OCI-LY7 (cell line): ENCODE measurements around the gene MLN. TPM values are rescaled to one million over a fixed set of nuclear protein-coding genes. Genes with fewer than 3 reads are reported as not detected.

ENCODE experiments used
- BruUV-seq: library from RNA; stranded (reverse); fragments of 400-500 nt; replicated peaks from 2 replicates; lab custom pipeline; 2021; lab: Mats Ljungman, UMichigan
- CTCF ChIA-PET: fragments of 300-600 bp; sonication (Branson Sonifier 250); formaldehyde crosslinking; loops from one replicate; lab custom pipeline; 2022; ENCODE audit warnings: antibody characterized with exemption; ENCODE audit not compliant: unreplicated experiment; lab: Charles Lee
- POLR2A ChIA-PET: fragments of 300-600 bp; sonication (Branson Sonifier 250); formaldehyde crosslinking; loops from one replicate; lab custom pipeline; 2022; ENCODE audit warnings: antibody characterized with exemption; lab: Charles Lee
- DNase-seq: peaks from one replicate; pipeline ENCODE4 v3.0.0-alpha.2; 2015; ENCODE audit warnings: low spot score
- H2AFZ ChIP-seq: fragments of 200-600 bp; sonication (generic), shearing (Covaris generic); 2 replicates; pipeline ENCODE4 v1.6.1; 2014; ENCODE audit warnings: mild to moderate bottlenecking, antibody characterized with exemption, low read length, moderate library complexity
- H3K27ac ChIP-seq: fragments of 200-600 bp; sonication (generic); 2 replicates; pipeline ENCODE4 v1.5.1; 2014; ENCODE audit warnings: mixed run types, low read depth, mild to moderate bottlenecking, moderate library complexity, low read length, inconsistent platforms; ENCODE audit not compliant: poor library complexity, severe bottlenecking
- H3K36me3 ChIP-seq: fragments of 200-600 bp; sonication (generic); 2 replicates; pipeline ENCODE4 v1.6.1; 2014; ENCODE audit warnings: mild to moderate bottlenecking, antibody characterized with exemption, low read length, moderate library complexity, mixed read lengths; ENCODE audit not compliant: insufficient read depth
- H3K4me1 ChIP-seq: fragments of 200-600 bp; sonication (generic); 2 replicates; pipeline ENCODE4 v1.5.1; 2014; ENCODE audit warnings: mild to moderate bottlenecking, low read length; ENCODE audit not compliant: insufficient read depth, poor library complexity, severe bottlenecking
- H3K4me2 ChIP-seq: fragments of 200-600 bp; sonication (generic); 2 replicates; pipeline ENCODE4 v1.6.1; 2014; ENCODE audit warnings: mild to moderate bottlenecking, low read length
- H3K4me3 ChIP-seq: fragments of 200-600 bp; sonication (generic); 2 replicates; pipeline ENCODE4 v1.5.1; 2014; ENCODE audit warnings: mild to moderate bottlenecking, low read depth, low read length; ENCODE audit not compliant: poor library complexity, severe bottlenecking
- H3K79me2 ChIP-seq: fragments of 200-600 bp; sonication (generic); 2 replicates; pipeline ENCODE4 v1.6.1; 2016; ENCODE audit warnings: low read depth, mild to moderate bottlenecking, low read length, moderate library complexity, mixed read lengths; ENCODE audit not compliant: insufficient read depth
- H3K9me2 ChIP-seq: fragments of 200-600 bp; sonication (generic); 2 replicates; pipeline ENCODE4 v1.6.1; 2016; ENCODE audit warnings: mild to moderate bottlenecking, low read length, mixed read lengths; ENCODE audit not compliant: insufficient read depth
- H3K9me3 ChIP-seq: fragments of 200-600 bp; sonication (generic); 2 replicates; pipeline ENCODE4 v1.6.1; 2014; ENCODE audit warnings: mild to moderate bottlenecking, mixed run types, low read length, mixed read lengths
- H4K20me1 ChIP-seq: fragments of 200-600 bp; sonication (generic); 2 replicates; pipeline ENCODE4 v1.6.1; 2014; ENCODE audit warnings: mild to moderate bottlenecking, antibody characterized with exemption, low read length, moderate library complexity, mixed read lengths; ENCODE audit not compliant: insufficient read depth
- EZH2phosphoT487 ChIP-seq: fragments of 200-600 bp; sonication (generic); IDR thresholded peaks from 2 replicates; pipeline ENCODE4 v1.6.1; 2018; ENCODE audit warnings: low read depth, borderline replicate concordance, mild to moderate bottlenecking, mixed run types, antibody characterized with exemption, low read length, moderate library complexity, mixed read lengths
- intact Hi-C: fragments of 100-400 bp; cut with micrococcal nuclease; formaldehyde crosslinking; loops from one replicate; pipeline ENCODE4 v1.10.0; 2022; ENCODE audit not compliant: unreplicated experiment
- total RNA-seq, 2 experiments: library from RNA; depleted of rRNA in 1 of 2; stranded (reverse); fragments of >200 nt in 1 of 2; shearing (Covaris generic) in 1 of 2; gene quantifications; 2 replicates each; pipeline ENCODE4 v1.2.3, GENCODE V29; 2014 to 2022
- TF ChIP-seq, protein P1 (sequence below): fragments of 200-600 bp; sonication (generic); conservative IDR thresholded peaks from 2 replicates; pipeline ENCODE4 v1.5.1; 2014; ENCODE audit warnings: mild to moderate bottlenecking, antibody characterized with exemption, low read length, moderate library complexity, mixed read lengths

Gene MLN
- total RNA-seq, 2 experiments from 2014 or later: not detected

DNA sequence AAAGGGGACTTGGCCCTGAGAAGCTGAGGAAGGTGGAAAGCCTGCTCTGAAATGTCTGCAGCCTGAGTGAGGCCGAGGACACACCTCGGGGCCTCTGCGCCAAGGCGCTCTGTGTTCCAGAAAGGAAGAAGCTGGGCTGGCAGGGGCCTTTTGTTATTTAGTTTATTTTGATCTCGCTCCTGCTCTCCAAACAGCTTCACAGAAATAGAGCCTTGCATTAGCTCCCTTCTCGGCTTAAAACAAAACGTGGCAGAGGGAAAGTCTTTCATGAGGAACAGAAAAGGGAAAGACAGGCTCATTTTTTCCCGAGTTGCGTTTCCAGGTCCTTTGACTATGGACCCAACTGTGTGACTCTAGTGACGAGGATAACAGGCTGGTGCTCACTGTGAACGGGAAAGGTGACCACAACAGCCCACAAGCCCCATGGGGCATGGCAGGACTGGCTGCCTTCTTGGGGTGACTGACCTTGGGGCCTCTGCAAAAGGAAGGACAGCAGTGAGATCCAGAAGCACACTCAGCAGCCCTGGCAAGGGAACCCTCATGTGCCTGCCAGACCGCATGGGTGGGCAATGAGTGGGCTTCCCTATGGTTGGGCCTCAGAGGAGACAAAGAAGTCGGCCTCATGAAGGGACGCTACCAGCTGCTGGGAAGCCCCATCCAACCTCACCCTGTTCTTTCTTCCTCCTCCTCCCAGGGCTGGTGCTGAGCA lies 33.5 kb downstream of the MLN start:
- Histone ChIP-seq H3K79me2 (no peaks in the 10 kb centered on the region), H3K4me2 (no peak overlapping the region), H3K27ac (no peak overlapping the region), H2AFZ (no peak overlapping the region), H3K4me1 (no peaks in the 10 kb centered on the region), H3K36me3 (peaks cover 28% of the 10 kb centered on the region), H3K9me3 (no peaks in the 10 kb centered on the region), H4K20me1 (no peaks in the 10 kb centered on the region), H3K9me2 (no peaks in the 10 kb centered on the region), H3K4me3 (no peak overlapping the region)
- intact Hi-C loops: no loop called here
- POLR2A ChIA-PET: interaction anchor here (0.6 kb wide), 1 partner anchor 59 kb away, joined by 3 read pairs; no protein-coding TSS in a partner anchor
- no peak for TF ChIP-seq EZH2phosphoT487
- TF ChIP-seq, protein P1, sequence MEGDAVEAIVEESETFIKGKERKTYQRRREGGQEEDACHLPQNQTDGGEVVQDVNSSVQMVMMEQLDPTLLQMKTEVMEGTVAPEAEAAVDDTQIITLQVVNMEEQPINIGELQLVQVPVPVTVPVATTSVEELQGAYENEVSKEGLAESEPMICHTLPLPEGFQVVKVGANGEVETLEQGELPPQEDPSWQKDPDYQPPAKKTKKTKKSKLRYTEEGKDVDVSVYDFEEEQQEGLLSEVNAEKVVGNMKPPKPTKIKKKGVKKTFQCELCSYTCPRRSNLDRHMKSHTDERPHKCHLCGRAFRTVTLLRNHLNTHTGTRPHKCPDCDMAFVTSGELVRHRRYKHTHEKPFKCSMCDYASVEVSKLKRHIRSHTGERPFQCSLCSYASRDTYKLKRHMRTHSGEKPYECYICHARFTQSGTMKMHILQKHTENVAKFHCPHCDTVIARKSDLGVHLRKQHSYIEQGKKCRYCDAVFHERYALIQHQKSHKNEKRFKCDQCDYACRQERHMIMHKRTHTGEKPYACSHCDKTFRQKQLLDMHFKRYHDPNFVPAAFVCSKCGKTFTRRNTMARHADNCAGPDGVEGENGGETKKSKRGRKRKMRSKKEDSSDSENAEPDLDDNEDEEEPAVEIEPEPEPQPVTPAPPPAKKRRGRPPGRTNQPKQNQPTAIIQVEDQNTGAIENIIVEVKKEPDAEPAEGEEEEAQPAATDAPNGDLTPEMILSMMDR: no peak
- no TSS peak for BruUV-seq
- CTCF ChIA-PET: interaction anchor here (0.9 to 1.4 kb wide), 2 partner anchors 59 to 261 kb away, joined by 3 read pairs; partner anchors contain the start of gene UQCC2
- no peak for DNase-seq

DNA sequence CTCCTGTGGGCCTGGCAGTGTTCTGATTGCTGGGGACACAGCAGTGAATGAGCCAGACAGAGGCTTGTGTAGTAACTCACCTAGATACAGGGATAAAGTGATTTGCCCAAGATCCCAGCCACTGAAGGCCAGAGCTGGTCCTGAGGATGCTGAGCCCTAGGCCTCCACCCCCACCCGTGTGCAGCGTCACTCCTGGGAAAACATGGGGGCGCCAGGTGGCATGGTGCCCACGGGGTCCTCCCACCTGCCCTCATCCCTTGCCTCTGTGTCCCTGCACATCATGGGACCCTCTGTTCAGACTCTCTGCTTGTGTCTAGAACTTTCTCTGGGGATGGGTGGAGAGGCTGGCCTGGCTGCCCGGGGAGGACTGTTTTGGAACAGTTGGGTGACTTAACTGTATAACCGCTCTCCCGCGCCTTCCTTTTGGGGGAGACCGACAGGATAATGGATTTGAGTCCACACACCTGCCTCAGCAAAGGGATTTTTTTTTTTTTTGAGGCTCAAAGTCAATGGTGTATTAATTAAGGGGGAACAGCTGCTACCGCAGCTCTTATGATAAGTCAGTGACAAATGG lies 34.5 kb downstream of the MLN start:
- intact Hi-C loops: no loop called here
- ChIA-PET CTCF (interaction anchor here (0.6 to 1.4 kb wide), 3 partner anchors 58 to 377 kb away, joined by 3 read pairs; partner anchors contain the start of genes GRM4 and UQCC2), POLR2A (no interaction called here)
- Histone ChIP-seq H4K20me1 (no peaks in the 10 kb centered on the region), H3K9me3 (no peaks in the 10 kb centered on the region), H2AFZ (no peak overlapping the region), H3K36me3 (peaks cover 20% of the 10 kb centered on the region), H3K4me2 (no peak overlapping the region), H3K79me2 (no peaks in the 10 kb centered on the region), H3K9me2 (no peaks in the 10 kb centered on the region), H3K27ac (no peak overlapping the region), H3K4me3 (no peak overlapping the region), H3K4me1 (no peaks in the 10 kb centered on the region)
- no peak for TF ChIP-seq EZH2phosphoT487
- TF ChIP-seq, protein P1: no peak
- no peak for DNase-seq
- BruUV-seq: no TSS peak
